PFSK-1 (cell line): ENCODE results near the gene VAV3.

Source experiments
- FOXP2 ChIP-seq: optimal IDR thresholded peaks from 2 replicates; pipeline ENCODE3; 2011; ENCODE audit warnings: borderline replicate concordance, control low read depth, inconsistent platforms; ENCODE audit not compliant: insufficient read depth; ENCODE audit errors: extremely low read length, extremely low read depth
- POLR2AphosphoS5 ChIP-seq: IDR thresholded peaks from 2 replicates; pipeline ENCODE4 v1.6.1; 2012; ENCODE audit warnings: low read depth, mild to moderate bottlenecking, control low read depth, low read length, moderate library complexity
- SIN3A ChIP-seq: IDR thresholded peaks from 2 replicates; pipeline ENCODE4 v1.6.1; 2012; ENCODE audit warnings: mild to moderate bottlenecking, low read length, moderate library complexity, borderline replicate concordance; ENCODE audit not compliant: insufficient read depth
- TF ChIP-seq, protein P1 (sequence below), 2 experiments: IDR thresholded peaks; 2 replicates each; pipeline versions ENCODE4 v1.6.1 to v1.8.0; 2011 to 2012; ENCODE audit warnings: low read depth in 2 of 2, low read length in 2 of 2, control low read depth in 1 of 2, inconsistent platforms in 1 of 2, mild to moderate bottlenecking in 1 of 2, moderate library complexity in 1 of 2; ENCODE audit not compliant: insufficient read depth in 1 of 2

DNA sequence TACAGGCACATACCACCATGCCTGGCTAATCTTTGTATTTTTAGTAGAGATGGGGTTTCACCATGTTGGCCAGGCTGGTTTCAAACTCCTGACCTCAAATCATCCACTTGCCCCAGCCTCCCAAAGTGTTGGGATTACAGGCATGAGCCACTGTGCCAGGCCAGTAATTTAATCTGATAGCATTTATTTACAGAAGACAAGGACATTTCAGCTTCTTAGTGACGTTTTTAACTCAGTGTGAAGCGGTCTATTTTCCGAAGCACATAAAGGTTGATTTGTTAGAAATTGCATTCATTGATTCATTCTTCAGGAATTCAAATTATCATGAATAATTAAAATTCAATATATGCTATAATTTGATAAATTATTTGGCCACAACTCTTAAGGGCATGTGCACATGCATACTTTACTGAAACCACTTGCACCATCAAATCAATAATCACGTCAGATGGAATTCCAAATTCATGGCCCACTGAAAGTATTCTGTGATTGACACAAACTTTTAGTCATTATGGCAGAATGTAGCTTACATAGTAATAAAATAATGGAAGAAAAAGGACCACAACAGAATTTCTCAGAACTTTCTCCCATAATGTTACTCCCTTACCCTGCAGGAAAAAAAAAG lies 339.5 kb downstream of the VAV3 start:
- no peak for TF ChIP-seq FOXP2
- TF ChIP-seq POLR2AphosphoS5 = no peak
- TF ChIP-seq, protein P1, sequence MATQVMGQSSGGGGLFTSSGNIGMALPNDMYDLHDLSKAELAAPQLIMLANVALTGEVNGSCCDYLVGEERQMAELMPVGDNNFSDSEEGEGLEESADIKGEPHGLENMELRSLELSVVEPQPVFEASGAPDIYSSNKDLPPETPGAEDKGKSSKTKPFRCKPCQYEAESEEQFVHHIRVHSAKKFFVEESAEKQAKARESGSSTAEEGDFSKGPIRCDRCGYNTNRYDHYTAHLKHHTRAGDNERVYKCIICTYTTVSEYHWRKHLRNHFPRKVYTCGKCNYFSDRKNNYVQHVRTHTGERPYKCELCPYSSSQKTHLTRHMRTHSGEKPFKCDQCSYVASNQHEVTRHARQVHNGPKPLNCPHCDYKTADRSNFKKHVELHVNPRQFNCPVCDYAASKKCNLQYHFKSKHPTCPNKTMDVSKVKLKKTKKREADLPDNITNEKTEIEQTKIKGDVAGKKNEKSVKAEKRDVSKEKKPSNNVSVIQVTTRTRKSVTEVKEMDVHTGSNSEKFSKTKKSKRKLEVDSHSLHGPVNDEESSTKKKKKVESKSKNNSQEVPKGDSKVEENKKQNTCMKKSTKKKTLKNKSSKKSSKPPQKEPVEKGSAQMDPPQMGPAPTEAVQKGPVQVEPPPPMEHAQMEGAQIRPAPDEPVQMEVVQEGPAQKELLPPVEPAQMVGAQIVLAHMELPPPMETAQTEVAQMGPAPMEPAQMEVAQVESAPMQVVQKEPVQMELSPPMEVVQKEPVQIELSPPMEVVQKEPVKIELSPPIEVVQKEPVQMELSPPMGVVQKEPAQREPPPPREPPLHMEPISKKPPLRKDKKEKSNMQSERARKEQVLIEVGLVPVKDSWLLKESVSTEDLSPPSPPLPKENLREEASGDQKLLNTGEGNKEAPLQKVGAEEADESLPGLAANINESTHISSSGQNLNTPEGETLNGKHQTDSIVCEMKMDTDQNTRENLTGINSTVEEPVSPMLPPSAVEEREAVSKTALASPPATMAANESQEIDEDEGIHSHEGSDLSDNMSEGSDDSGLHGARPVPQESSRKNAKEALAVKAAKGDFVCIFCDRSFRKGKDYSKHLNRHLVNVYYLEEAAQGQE (IDR thresholded peaks at IDR 0.05; ENCODE audit: insufficient read depth in 1 of 2, low read depth in 2 of 2, low read length in 2 of 2) = no peak
- TF ChIP-seq SIN3A = no peak
